Measurements from ENCODE around the gene ATXN1. TPM values are rescaled to one million over a fixed set of nuclear protein-coding genes. Genes with fewer than 3 reads are reported as not detected.

ATXN1 gene
- total RNA-seq, 4 donors from 2014 or later = 48.7 to 166 (median 105) TPM

GRCh38 chr6:16591396-16592222 lies 169.7 kb downstream of the ATXN1 start:
- no peak for DNase-seq
- no peaks in the 10 kb centered on the region for H3K9me3 ChIP-seq
- H3K36me3 ChIP-seq = no peaks in the 10 kb centered on the region
- no peaks in the 10 kb centered on the region for H3K4me1 ChIP-seq
- H3K4me3 ChIP-seq = no peak overlapping the region
- H3K27me3 ChIP-seq = no peaks in the 10 kb centered on the region
- TF ChIP-seq, protein P1, sequence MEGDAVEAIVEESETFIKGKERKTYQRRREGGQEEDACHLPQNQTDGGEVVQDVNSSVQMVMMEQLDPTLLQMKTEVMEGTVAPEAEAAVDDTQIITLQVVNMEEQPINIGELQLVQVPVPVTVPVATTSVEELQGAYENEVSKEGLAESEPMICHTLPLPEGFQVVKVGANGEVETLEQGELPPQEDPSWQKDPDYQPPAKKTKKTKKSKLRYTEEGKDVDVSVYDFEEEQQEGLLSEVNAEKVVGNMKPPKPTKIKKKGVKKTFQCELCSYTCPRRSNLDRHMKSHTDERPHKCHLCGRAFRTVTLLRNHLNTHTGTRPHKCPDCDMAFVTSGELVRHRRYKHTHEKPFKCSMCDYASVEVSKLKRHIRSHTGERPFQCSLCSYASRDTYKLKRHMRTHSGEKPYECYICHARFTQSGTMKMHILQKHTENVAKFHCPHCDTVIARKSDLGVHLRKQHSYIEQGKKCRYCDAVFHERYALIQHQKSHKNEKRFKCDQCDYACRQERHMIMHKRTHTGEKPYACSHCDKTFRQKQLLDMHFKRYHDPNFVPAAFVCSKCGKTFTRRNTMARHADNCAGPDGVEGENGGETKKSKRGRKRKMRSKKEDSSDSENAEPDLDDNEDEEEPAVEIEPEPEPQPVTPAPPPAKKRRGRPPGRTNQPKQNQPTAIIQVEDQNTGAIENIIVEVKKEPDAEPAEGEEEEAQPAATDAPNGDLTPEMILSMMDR (IDR thresholded peaks at IDR 0.05) = no peak
- TF ChIP-seq POLR2AphosphoS5 (IDR thresholded peaks at IDR 0.05) = no peak
- TF ChIP-seq POLR2A (IDR thresholded peaks at IDR 0.05) = no peak
- TF ChIP-seq EP300 (IDR thresholded peaks at IDR 0.05; ENCODE audit: low read depth) = no peak
- peak overlapping the region in 1 of 4 donors; percentile 6 for H3K27ac ChIP-seq
- 78 to 79% methylated on average over 8 to 11 of the region's 11 CpGs for WGBS, 2 donors (ENCODE audit: low coverage in 1 of 2)
- intact Hi-C loops (cut with DNase I; ENCODE audit: low total_unique reads) (no loop called here), in situ Hi-C loops (cut with MboI; ENCODE audit: low pct_ligation_motif_present in 1 of 4, low pct_unique_long_range_greater_than_20kb in 1 of 4, low sequenced_read_pairs in 3 of 4) (no loop called here)

- Histone ChIP-seq H3K4me1 (peaks cover 0 to 4% (median 1%) of the 10 kb centered on the region in 4 donors), H3K27ac (no peak overlapping the region), H3K36me3 (no peaks in the 10 kb centered on the region), H3K9me3 (no peaks in the 10 kb centered on the region), H3K4me3 (no peak overlapping the region), H3K27me3 (no peaks in the 10 kb centered on the region)
- no peak for DNase-seq
- in situ Hi-C loops (cut with MboI; ENCODE audit: low pct_ligation_motif_present in 1 of 4, low pct_unique_long_range_greater_than_20kb in 1 of 4, low sequenced_read_pairs in 3 of 4) = no loop called here
- WGBS, 2 donors (ENCODE audit: low coverage in 1 of 2) = 70 to 86% methylated on average over 2 to 6 of the region's 6 CpGs
- TF ChIP-seq POLR2AphosphoS5 (IDR thresholded peaks at IDR 0.05) (no peak), EP300 (IDR thresholded peaks at IDR 0.05; ENCODE audit: low read depth) (no peak), POLR2A (IDR thresholded peaks at IDR 0.05) (no peak)
- TF ChIP-seq, protein P1 (IDR thresholded peaks at IDR 0.05) = no peak
- intact Hi-C loops (cut with DNase I; ENCODE audit: low total_unique reads) = no loop called here
Observed at GRCh38 chr6:16585805-16586204, 175.5 kb downstream of the ATXN1 start.

DNA sequence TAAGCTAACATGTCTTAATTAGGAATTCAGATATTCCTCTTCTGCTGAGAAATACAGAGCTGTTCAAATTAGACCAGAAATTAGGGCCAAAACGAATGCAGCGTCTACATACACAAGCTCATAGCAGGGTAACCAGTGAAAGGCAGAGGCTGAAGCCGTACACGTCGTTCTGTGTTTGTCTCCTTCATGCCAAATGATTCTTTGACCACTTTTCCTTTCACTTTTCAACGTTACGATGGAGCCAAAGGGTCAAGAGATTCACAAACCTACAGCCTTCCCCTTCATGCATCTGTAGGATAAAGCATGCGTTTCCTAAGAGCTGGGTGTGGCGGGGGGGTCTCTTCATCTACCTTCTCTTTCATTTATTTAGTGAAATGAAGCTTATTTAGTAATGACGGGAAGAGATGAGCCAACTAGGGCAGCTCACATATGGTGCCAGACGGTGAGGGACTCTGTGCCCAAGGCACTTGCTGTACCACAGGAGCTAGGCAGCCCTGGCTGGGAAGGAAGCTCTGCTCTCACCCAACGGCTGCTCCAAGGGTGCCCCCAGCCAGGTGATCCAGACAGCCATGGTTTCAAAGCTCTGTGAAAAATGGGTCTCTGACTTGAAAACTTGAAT lies 178.0 kb downstream of the ATXN1 start:
- Histone ChIP-seq H3K27me3 (no peaks in the 10 kb centered on the region), H3K27ac (peak overlapping the region; percentile 11 to 34 (median 24)), H3K9me3 (no peaks in the 10 kb centered on the region), H3K4me3 (peak overlapping the region in 2 of 4 donors; percentile 10 to 15), H3K4me1 (peaks cover 0 to 4% (median 1%) of the 10 kb centered on the region in 4 donors), H3K36me3 (no peaks in the 10 kb centered on the region)
- WGBS, 2 donors (ENCODE audit: low coverage in 1 of 2) = 45 to 57% methylated on average over 9 to 12 of the region's 12 CpGs
- TF ChIP-seq, protein P1 (IDR thresholded peaks at IDR 0.05) = no peak
- TF ChIP-seq POLR2A (IDR thresholded peaks at IDR 0.05) = no peak
- TF ChIP-seq POLR2AphosphoS5 (IDR thresholded peaks at IDR 0.05) = no peak
- TF ChIP-seq EP300 (IDR thresholded peaks at IDR 0.05; ENCODE audit: low read depth) = no peak
- intact Hi-C loops (cut with DNase I; ENCODE audit: low total_unique reads) (no loop called here), in situ Hi-C loops (cut with MboI; ENCODE audit: low pct_ligation_motif_present in 1 of 4, low pct_unique_long_range_greater_than_20kb in 1 of 4, low sequenced_read_pairs in 3 of 4) (no loop called here)
- peak; percentile 22 for DNase-seq

DNA sequence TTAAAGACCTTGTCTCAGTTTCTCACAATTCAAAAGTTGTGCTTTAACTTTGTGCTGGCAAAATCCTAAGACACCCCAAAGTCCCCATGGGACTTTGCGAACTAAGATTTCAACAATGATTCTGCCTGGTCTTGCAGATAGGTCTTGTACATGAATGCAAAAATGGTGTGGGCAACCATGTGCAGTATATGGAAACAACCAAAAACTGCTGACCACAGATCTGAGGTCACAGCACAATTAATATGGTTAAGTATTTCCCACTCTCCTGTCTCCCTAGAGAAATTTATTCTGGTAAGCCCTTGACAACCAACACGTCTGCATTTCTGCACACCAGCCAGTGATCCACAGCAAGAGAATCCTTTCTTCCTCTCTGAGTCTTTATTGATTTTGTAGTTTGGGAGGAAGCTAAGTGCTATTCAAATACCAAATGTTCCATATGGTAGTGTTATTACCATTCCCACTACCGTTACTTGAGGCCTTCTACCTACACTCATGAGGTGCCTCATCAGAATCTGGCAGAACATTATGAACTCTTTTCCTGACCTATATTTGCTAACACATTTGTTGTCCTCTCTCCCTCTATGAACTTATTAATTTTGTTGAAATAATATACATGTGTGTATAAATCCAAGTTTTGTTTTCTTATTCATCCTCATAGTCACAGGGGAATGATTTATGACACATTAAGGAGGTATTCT lies 178.7 kb downstream of the ATXN1 start:
- peaks cover 0 to 4% (median 1%) of the 10 kb centered on the region in 4 donors for H3K4me1 ChIP-seq
- in situ Hi-C loops (cut with MboI; ENCODE audit: low pct_ligation_motif_present in 1 of 4, low pct_unique_long_range_greater_than_20kb in 1 of 4, low sequenced_read_pairs in 3 of 4) (no loop called here), intact Hi-C loops (cut with DNase I; ENCODE audit: low total_unique reads) (no loop called here)
- peak overlapping the region in 1 of 4 donors; percentile 33 for H3K27ac ChIP-seq
- TF ChIP-seq, protein P1 (IDR thresholded peaks at IDR 0.05) = no peak
- TF ChIP-seq POLR2A (IDR thresholded peaks at IDR 0.05) (no peak), POLR2AphosphoS5 (IDR thresholded peaks at IDR 0.05) (no peak), EP300 (IDR thresholded peaks at IDR 0.05; ENCODE audit: low read depth) (no peak)
- 84 to 97% methylated on average over 3 of the region's 3 CpGs for WGBS, 2 donors (ENCODE audit: low coverage in 1 of 2)
- H3K27me3 ChIP-seq = no peaks in the 10 kb centered on the region
- no peaks in the 10 kb centered on the region for H3K36me3 ChIP-seq
- no peak overlapping the region for H3K4me3 ChIP-seq
- no peaks in the 10 kb centered on the region for H3K9me3 ChIP-seq
- DNase-seq = no peak

All from transverse colon (tissue), 4 donors.